ENCODE data around the gene NR2E1. TPM values are rescaled to one million over a fixed set of nuclear protein-coding genes. Genes with fewer than 3 reads are reported as not detected.

The NR2E1 gene
- total RNA-seq, 1 donor from 2014 or later = not detected

DNA sequence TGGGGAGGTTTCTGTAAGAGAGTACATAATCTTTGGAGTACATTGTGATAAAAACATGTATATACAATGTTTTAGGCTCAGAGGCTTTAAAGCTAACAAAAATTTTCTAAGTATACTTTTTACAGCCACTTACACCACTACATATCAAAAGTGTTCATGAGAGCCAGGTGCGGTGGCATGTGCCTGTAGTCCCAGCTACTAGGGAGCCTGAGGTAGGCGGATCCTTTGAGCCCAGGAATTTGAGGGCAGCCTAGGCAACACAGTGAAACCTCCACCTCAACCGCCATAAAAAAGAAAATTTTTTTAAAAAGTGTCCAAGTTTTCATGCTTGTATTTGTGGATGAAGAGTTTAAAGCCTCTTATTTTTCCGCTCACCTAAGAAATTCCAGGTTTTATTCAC is 72.5 kb downstream of the NR2E1 start:
- Histone ChIP-seq H3K9me3 (ENCODE audit: control insufficient read depth in 3 of 3, low read length in 3 of 3) (no peaks in the 10 kb centered on the region), H3K27me3 (ENCODE audit: control insufficient read depth in 3 of 3, insufficient read depth in 3 of 3, low read length in 3 of 3) (no peaks in the 10 kb centered on the region), H3K36me3 (ENCODE audit: control insufficient read depth in 3 of 3, insufficient read depth in 3 of 3, low read length in 3 of 3) (peaks cover 2 to 6% (median 2%) of the 10 kb centered on the region in 3 donors), H3K4me1 (ENCODE audit: control insufficient read depth in 3 of 3, insufficient read depth in 3 of 3, low read length in 3 of 3) (peaks cover 2 to 4% (median 4%) of the 10 kb centered on the region in 3 donors), H3K4me3 (ENCODE audit: low read length in 3 of 3) (no peak overlapping the region), H3K9ac (ENCODE audit: low read depth in 1 of 3, low read length in 3 of 3) (no peak overlapping the region), H3K27ac (ENCODE audit: low read depth, low read length) (no peak overlapping the region)

Other genes starting within 250 kb of the NR2E1 start
- gene SEC63, start 207.8 kb upstream of the NR2E1 start, total RNA-seq = 40.7 TPM
- 13.6 TPM for gene OSTM1, start 91.3 kb upstream of the NR2E1 start, total RNA-seq
- gene SNX3, start 95.0 kb downstream of the NR2E1 start, total RNA-seq = 208 TPM
- 5.2 TPM for gene AFG1L, start 129.0 kb downstream of the NR2E1 start, total RNA-seq